NOMO-1 (cell line): ENCODE results near the gene KLF8.

Experiments
- DNase-seq, 2 experiments: peaks; one replicate each; lab custom pipeline; 2025; ENCODE audit not compliant: unreplicated experiment in 2 of 2; lab: John Stamatoyannopoulos, UW

The KLF8 gene

DNA sequence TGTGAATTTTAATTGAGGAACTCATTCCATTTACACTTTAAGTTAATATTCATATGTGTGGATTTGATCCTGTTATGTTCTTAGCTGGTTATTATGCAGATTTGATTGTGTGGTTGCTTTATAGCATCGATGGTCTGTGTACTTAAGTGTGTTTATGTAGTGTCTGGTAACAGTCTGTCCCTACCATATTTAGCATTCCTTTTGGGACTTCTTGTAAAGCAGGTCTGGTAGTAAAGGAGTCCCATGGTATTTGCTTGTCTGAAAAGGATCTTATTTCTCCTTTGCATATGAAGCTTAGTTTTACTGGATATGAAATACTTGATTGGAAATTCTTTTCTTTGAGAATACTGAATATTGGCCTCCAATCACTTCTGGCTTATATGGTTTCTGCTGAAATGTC is 76.6 kb downstream of the KLF8 start:
- no peak for DNase-seq

GRCh38 chrX:56309881-56310280 is 77.7 kb downstream of the KLF8 start:
- no peak for DNase-seq

GRCh38 chrX:56310581-56310980 is 78.4 kb downstream of the KLF8 start:
- no peak for DNase-seq

DNA sequence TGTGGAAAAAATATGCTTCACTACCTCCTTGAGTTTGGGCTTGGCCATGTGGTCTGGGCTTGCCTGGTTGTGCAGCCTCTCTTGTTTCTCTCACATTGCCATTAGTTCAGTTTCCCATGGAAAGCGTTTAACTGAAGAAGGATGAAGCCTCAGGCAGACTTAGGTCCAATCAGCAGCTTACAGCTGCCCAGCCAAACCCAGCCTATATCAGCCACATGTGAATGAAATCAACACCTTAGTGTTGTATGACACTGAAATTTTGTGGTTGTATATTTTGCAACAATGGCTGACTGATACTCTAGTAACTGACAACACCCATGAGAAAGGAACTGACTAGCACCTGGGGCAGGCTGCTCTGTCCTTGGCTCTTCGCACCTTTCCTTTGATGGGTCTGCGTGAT is 81.2 kb downstream of the KLF8 start:
- DNase-seq, result no peak

GRCh38 chrX:56314334-56314733 is 82.2 kb downstream of the KLF8 start:
- DNase-seq, result no peak

GRCh38 chrX:56318076-56318475 is 85.9 kb downstream of the KLF8 start:
- DNase-seq, result no peak

DNA sequence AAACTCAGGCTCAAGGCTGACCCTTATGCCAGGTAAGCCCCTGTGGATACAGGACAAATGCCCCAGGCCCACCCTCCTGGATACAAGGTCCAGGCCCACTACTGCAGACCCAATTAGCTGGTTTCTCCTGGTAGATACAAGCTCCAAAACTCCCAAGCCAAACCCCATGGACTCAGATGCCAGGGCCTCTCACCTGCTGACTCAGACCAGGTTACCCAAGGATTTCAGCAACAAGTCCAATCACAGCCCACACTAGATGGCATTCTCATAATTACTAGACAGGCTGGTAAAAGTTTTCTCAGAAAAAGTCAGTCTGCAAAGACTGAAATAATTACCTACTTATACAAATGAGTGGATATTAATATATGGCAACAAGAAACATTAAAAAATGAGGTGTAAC is 87.0 kb downstream of the KLF8 start:
- DNase-seq, result no peak
